GM12865 (cell line): ENCODE measurements around the gene FAM20C.

Experiments used
- DNase-seq: peaks from one replicate; pipeline ENCODE4 v3.0.0; 2010; ENCODE audit warnings: low read depth
- H3K4me3 ChIP-seq: 2 replicates; pipeline ENCODE4 v1.5.1; 2011; ENCODE audit warnings: mild to moderate bottlenecking, low read depth, low read length, control low read depth
- CTCF ChIP-seq: IDR thresholded peaks from 2 replicates; pipeline ENCODE4 v1.5.1; 2011; ENCODE audit warnings: low read length, control low read depth, low read depth, inconsistent platforms; ENCODE audit not compliant: insufficient read depth; ENCODE audit errors: missing control alignments

Gene FAM20C

GRCh38 chr7:191981-192649, at the start of gene FAM20C:
Gene FAM20C (plus strand): TSS chr7:192571. CDS start chr7:193200, 629 bp downstream.
- TF ChIP-seq CTCF = no peak
- H3K4me3 ChIP-seq = no peak within 1 kb of the TSS

GRCh38 chr7:143145-143751, 49.1 kb upstream of the FAM20C start:
- no peak overlapping the region for H3K4me3 ChIP-seq
- TF ChIP-seq CTCF = no peak
- DNase-seq = no peak

More at GRCh38 chr7:191981-192649, at the start of gene FAM20C:
- DNase-seq = no peak

- TF ChIP-seq CTCF = no peak
- no peak for DNase-seq
- H3K4me3 ChIP-seq = no peak overlapping the region
Observed at GRCh38 chr7:143811-144453, 48.4 kb upstream of the FAM20C start.

GRCh38 chr7:144454-144826, 47.9 kb upstream of the FAM20C start:
- no peak for DNase-seq
- no peak overlapping the region for H3K4me3 ChIP-seq
- TF ChIP-seq CTCF = no peak

- H3K4me3 ChIP-seq = no peak overlapping the region
- TF ChIP-seq CTCF = no peak
- no peak for DNase-seq
Observed at GRCh38 chr7:145863-146262, 46.5 kb upstream of the FAM20C start.

- no peak for TF ChIP-seq CTCF
- no peak for DNase-seq
- H3K4me3 ChIP-seq = peak overlapping the region; percentile 78
Observed at GRCh38 chr7:148543-148931, 43.8 kb upstream of the FAM20C start.
